ENCODE results near the gene CCSAP.

- no peak for TF ChIP-seq CTCF (IDR thresholded peaks at IDR 0.05)
- no peak for TF ChIP-seq EZH2 (IDR thresholded peaks at IDR 0.05)
Observed at GRCh38 chr1:229323885-229324553, 18.8 kb downstream of the CCSAP start.

Measured in neural progenitor cell (in vitro differentiated cells).